GOT3 (cell line): ENCODE data around the gene TNXB.
"Not testable (repeated sequence)": the region's sequence is repeated elsewhere in the genome, so short reads cannot be mapped to it uniquely, and the experiment has no call there.

Experiments
- DNase-seq: peaks from one replicate; lab custom pipeline; 2025; ENCODE audit warnings: mixed read lengths; lab: John Stamatoyannopoulos, UW

TNXB gene

GRCh38 chr6:32037598-32038524 is 71.3 kb downstream of the TNXB start, which contains the start of gene CYP21A2:
Gene CYP21A2, plus strand, starts transcription at chr6:32038415. Its CDS starts 8 bp downstream, at chr6:32038423.
- not testable (repeated sequence) for DNase-seq

GRCh38 chr6:32037136-32037535 is 72.0 kb downstream of the TNXB start:
- DNase-seq: not testable (repeated sequence)

GRCh38 chr6:32035283-32036013 is 73.7 kb downstream of the TNXB start:
- DNase-seq: not testable (repeated sequence)

GRCh38 chr6:32029553-32029952 is 79.6 kb downstream of the TNXB start:
- DNase-seq: not testable (repeated sequence)

- not testable (repeated sequence) for DNase-seq
These were observed 80.5 kb downstream of the TNXB start for GRCh38 chr6:32028631-32029030.

GRCh38 chr6:32022100-32022499 is 87.0 kb downstream of the TNXB start:
- DNase-seq: not testable (repeated sequence)

- DNase-seq: not testable (repeated sequence)
These were observed 94.6 kb downstream of the TNXB start, which contains the start of gene C4B for GRCh38 chr6:32014547-32014946. Gene C4B, plus strand, starts transcription at chr6:32014795. Its CDS starts 51 bp downstream, at chr6:32014846.

GRCh38 chr6:32013738-32014137 is 95.4 kb downstream of the TNXB start:
- not testable (repeated sequence) for DNase-seq

- DNase-seq: not testable (repeated sequence)
These were observed 96.1 kb downstream of the TNXB start for GRCh38 chr6:32012941-32013617.

- not testable (repeated sequence) for DNase-seq
These were observed 98.1 kb downstream of the TNXB start for GRCh38 chr6:32010856-32011530.

GRCh38 chr6:32009537-32009936 is 99.6 kb downstream of the TNXB start:
- DNase-seq: not testable (repeated sequence)

GRCh38 chr6:32008616-32009015 is 100.5 kb downstream of the TNXB start:
- not testable (repeated sequence) for DNase-seq

GRCh38 chr6:32008037-32008436 is 101.1 kb downstream of the TNXB start:
- DNase-seq: not testable (repeated sequence)

GRCh38 chr6:32007086-32007485 is 102.1 kb downstream of the TNXB start:
- DNase-seq: not testable (repeated sequence)

GRCh38 chr6:32005991-32006529 is 103.1 kb downstream of the TNXB start:
- not testable (repeated sequence) for DNase-seq

- not testable (repeated sequence) for DNase-seq
These were observed 103.6 kb downstream of the TNXB start for GRCh38 chr6:32005538-32005880.

- DNase-seq: not testable (repeated sequence)
These were observed 104.1 kb downstream of the TNXB start for GRCh38 chr6:32004864-32005537.

GRCh38 chr6:32004393-32004792 is 104.7 kb downstream of the TNXB start:
- DNase-seq: not testable (repeated sequence)

- not testable (repeated sequence) for DNase-seq
These were observed 105.8 kb downstream of the TNXB start for GRCh38 chr6:32003301-32003700.

GRCh38 chr6:32002546-32003268 is 106.4 kb downstream of the TNXB start:
- not testable (repeated sequence) for DNase-seq
